Astrocyte of the spinal cord (primary cell): ENCODE results near the gene FAF2.

ENCODE experiments used
- DNase-seq: peaks from one replicate; pipeline ENCODE4 v3.0.0; 2011; ENCODE audit warnings: low read depth, low spot score
- H3K4me3 ChIP-seq: 2 replicates; pipeline ENCODE4 v1.5.1; 2011; ENCODE audit warnings: low read depth, mild to moderate bottlenecking, low read length, moderate library complexity
- CTCF ChIP-seq: IDR thresholded peaks from 2 replicates; pipeline ENCODE4 v1.5.1; 2012; ENCODE audit warnings: low read depth, mild to moderate bottlenecking, low read length, inconsistent platforms
- in situ Hi-C: cut with HindIII; loops from 2 replicates; pipeline ENCODE4 v1.10.0; 2017; ENCODE audit warnings: low sequenced_read_pairs

FAF2 gene

DNA sequence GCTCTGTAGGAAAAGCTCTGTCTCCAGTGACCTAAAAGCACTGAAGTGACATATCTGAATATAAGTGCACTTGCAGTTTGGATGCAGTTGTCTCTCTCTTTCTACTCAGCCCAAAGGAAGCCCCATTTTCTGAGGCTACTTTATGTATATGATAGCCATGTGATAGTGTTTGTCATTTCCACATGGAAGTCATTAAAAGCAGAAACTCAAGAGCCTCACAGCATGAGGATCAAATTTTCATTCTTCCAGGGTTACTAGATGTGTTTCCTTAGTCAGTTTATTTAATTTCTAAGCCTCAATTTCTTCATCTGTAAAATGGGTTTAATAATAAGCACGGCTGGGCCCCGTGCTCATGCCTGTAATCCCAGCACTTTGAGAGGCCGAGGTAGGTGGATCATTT is 52.3 kb downstream of the FAF2 start:
- H3K4me3 ChIP-seq, result no peak overlapping the region
- TF ChIP-seq CTCF, result no peak
- in situ Hi-C loops, result no loop called here
- no peak for DNase-seq

DNA sequence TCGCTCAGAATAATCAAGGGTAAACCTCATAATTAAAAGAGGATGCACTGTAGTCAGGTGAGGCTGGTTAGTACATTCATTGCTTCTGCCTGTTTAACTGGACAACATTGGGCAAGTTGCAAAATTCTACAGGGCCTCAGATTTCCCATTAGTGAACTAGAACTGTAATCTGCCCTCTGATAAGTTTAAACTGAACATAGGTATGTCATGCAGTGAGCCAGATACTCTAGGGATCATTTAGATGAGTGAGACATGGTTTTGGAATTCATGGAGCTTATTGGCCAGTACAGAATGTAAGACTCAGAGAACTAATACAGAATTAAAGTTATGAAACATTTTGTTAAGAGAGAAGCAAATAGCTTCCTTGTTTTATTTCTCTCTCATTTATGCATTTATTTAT is 53.1 kb downstream of the FAF2 start:
- in situ Hi-C loops, result no loop called here
- DNase-seq, result peak; percentile 58
- TF ChIP-seq CTCF, result no peak
- H3K4me3 ChIP-seq, result no peak overlapping the region

DNA sequence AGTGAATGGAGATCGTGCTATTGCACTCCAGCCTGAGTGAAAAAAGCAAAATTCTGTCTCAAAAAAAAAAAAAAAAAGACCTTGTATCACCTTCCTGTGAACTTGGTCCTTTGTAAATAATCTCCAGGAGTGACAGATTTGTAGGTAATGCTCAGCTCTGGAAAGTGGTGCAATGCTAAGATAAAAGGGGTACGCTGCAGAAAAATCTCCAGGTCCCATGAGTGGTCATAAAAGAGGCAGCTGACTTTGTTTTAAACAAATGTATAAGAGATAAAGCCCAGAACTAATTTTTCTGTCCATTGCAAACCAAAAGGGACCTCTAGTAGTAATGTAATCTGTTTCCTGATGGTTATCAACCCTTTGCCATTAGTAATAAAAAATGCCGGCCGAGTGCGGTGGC is 55.3 kb downstream of the FAF2 start:
- in situ Hi-C loops, result no loop called here
- no peak for TF ChIP-seq CTCF

DNA sequence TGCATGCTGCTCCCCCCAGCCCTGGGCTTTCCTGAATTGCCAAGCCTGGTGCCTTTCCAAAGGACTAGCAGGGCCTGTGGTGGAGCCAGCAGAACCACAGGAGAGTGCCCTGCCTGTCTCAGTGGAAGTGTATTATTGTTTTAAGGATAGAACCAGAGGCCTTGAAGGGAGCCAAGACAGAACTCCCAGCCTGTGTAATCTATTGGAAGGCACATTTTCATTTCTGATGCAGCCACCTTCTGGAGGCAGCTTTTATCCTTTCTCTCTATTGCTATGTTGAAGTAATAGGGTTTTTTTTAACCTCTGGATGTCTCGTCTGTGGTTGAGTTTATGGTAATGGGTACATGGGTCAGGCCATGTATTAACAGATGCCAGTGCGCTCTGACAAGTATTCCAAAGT is 59.7 kb downstream of the FAF2 start:
- no peak for DNase-seq
- in situ Hi-C loops, result no loop called here
- H3K4me3 ChIP-seq, result no peak overlapping the region
- no peak for TF ChIP-seq CTCF

More for the DNA sequence above, 55.3 kb downstream of the FAF2 start:
- H3K4me3 ChIP-seq, result no peak overlapping the region
- no peak for DNase-seq

GRCh38 chr5:176508603-176509002 is 60.4 kb downstream of the FAF2 start:
- DNase-seq, result no peak
- no peak overlapping the region for H3K4me3 ChIP-seq
- in situ Hi-C loops, result no loop called here
- TF ChIP-seq CTCF, result no peak

DNA sequence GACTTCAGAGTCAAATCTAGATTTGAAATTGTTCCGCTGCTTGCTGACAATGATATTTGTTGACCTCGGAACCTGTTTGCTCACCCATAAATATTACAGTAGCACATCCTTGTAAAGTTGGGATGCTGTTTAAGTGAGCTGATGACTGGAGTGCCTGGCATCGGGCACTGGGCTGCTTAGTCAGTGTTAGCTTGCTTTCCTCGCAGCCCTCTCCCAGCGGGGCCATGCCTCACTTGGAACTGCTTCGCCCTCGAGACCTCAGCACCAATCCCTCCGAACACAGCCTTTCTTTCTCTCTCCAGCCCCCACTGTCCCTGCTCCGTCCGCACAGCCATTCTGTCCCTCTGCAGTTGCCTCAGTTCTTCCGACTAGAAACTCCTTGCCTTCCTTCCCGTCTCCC is 65.6 kb downstream of the FAF2 start:
- TF ChIP-seq CTCF, result no peak
- H3K4me3 ChIP-seq, result no peak overlapping the region
- DNase-seq, result no peak
- in situ Hi-C loops, result no loop called here

DNA sequence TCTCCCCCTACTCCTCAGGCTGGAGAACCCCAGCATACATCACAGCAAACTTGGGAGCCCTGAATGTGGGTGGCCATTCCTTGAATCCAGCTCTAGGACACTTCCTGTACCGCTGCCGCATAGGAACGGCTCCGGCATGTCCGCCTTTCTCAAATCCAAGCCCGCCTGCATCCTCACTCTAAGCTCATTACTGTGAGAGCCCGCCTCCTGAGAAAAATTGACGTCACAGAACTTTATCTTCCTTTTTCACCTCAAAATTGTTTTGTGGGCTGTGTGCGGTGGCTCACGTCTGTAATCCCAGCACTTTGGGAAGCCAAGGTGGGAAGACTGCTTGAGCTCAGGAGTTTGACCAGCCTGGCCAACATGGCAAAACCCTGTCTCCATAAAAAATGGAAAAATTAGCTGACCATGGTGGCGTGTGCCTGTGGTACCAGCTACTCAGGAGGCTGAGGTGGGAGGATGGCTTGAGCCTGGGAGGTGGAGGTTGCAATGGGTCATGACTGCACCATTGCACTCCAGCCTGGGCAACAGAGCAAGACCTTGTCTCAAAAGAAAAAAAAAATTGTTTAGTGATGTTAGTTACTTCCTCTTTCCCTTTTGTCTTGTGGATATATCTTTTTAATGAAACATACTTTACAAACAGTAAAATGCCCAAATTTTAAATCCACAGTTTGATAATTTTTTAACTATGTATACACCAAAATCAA is 66.2 kb downstream of the FAF2 start:
- no peak overlapping the region for H3K4me3 ChIP-seq
- in situ Hi-C loops, result no loop called here
- TF ChIP-seq CTCF, result no peak
- no peak for DNase-seq
